PC-3 (cell line): ENCODE results near the gene TFDP1.

Source experiments
- CTCF ChIP-seq: fragments of 300-600 bp; sonication (generic); conservative IDR thresholded peaks from 2 replicates; pipeline ENCODE4 v1.5.1; 2017; ENCODE audit warnings: antibody characterized with exemption, low read depth, mild to moderate bottlenecking, low read length
- EZH2 ChIP-seq: fragments of 300-600 bp; sonication (generic); IDR thresholded peaks from one replicate; pipeline ENCODE4 v1.6.1; 2017; ENCODE audit warnings: antibody characterized with exemption, mild to moderate bottlenecking, low read length; ENCODE audit not compliant: unreplicated experiment
- EZH2phosphoT487 ChIP-seq: fragments of 300-600 bp; sonication (generic); IDR thresholded peaks from 2 replicates; pipeline ENCODE4 v1.6.1; 2018; ENCODE audit warnings: mild to moderate bottlenecking, antibody characterized with exemption, low read length, borderline replicate concordance

- no peak for TF ChIP-seq CTCF
- no peak for TF ChIP-seq EZH2
- TF ChIP-seq EZH2phosphoT487, result no peak
These were observed 48.3 kb downstream of the TFDP1 start for GRCh38 chr13:113632706-113633484.
